ENCODE data around the gene HECTD4.

DNA sequence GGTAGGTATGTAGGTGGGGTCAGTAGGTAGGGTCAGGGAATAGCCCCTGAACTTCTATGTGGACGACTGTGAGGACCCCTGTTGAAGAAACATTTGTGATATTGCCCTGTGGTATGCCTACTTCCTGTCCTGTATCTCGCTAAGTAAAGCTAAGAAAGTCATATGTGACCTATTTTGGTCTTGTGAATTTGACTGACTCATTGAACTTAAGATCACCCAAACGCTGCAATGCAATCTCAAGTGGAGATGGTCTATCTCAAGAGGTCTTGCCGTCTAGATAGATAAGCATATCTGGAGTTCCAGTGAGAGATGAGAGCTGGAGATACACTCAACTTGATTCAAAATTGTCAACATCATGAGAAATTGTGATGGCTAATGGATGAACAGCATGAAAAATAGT lies 183.1 kb downstream of the HECTD4 start:
- TF ChIP-seq, protein P1, sequence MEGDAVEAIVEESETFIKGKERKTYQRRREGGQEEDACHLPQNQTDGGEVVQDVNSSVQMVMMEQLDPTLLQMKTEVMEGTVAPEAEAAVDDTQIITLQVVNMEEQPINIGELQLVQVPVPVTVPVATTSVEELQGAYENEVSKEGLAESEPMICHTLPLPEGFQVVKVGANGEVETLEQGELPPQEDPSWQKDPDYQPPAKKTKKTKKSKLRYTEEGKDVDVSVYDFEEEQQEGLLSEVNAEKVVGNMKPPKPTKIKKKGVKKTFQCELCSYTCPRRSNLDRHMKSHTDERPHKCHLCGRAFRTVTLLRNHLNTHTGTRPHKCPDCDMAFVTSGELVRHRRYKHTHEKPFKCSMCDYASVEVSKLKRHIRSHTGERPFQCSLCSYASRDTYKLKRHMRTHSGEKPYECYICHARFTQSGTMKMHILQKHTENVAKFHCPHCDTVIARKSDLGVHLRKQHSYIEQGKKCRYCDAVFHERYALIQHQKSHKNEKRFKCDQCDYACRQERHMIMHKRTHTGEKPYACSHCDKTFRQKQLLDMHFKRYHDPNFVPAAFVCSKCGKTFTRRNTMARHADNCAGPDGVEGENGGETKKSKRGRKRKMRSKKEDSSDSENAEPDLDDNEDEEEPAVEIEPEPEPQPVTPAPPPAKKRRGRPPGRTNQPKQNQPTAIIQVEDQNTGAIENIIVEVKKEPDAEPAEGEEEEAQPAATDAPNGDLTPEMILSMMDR (IDR thresholded peaks at IDR 0.05) = no peak
- TF ChIP-seq POLR2A (IDR thresholded peaks at IDR 0.05) = no peak
